ENCODE measurements around the gene RPS18.

RPS18 gene

GRCh38 chr6:33294086-33294823, 22.4 kb downstream of the RPS18 start:
- no peak for TF ChIP-seq CTCF (IDR thresholded peaks at IDR 0.05; ENCODE audit: low read depth, low read length)
- no peak overlapping the region for H3K4me3 ChIP-seq (ENCODE audit: low read depth, low read length)

- no peak for TF ChIP-seq CTCF (IDR thresholded peaks at IDR 0.05; ENCODE audit: low read depth, low read length)
- no peak overlapping the region for H3K4me3 ChIP-seq (ENCODE audit: low read depth, low read length)
Measured at GRCh38 chr6:33295621-33296369, 23.9 kb downstream of the RPS18 start.

DNA sequence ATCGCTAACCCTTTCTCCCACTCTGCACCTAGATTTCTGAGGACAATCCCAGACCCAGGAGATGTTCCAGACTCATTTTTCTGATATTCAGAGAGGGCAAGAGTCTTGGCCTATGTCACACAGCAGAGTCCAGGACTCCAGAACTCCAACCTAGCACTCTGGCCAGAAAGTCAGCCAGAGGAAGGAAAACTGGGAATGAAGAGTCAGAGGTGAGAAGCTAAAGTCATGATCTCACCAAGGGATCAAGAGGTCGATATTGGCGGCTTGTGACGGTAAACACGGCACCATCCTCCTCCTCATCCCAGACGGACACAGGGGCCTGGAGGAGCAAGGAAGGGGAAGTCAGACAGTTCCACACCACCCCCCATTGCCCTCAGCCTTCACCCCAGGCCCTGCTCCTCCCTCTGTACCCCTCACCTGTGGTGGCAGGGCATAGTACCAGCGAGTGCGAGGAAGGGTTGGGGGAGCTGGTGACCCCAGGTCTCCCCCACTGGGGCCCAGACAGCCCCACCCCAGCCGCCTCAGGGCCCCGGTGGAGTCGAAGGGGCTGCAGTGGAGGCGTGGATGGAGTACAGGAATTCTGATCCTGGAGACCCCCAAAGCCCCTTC, 25.0 kb downstream of the RPS18 start:
- no peak for TF ChIP-seq CTCF (IDR thresholded peaks at IDR 0.05; ENCODE audit: low read depth, low read length)

GRCh38 chr6:33297406-33297955, 25.6 kb downstream of the RPS18 start:
- TF ChIP-seq CTCF (IDR thresholded peaks at IDR 0.05; ENCODE audit: low read depth, low read length): no peak
- H3K4me3 ChIP-seq (ENCODE audit: low read depth, low read length): peak overlapping the region; percentile 83

More for the DNA sequence above, 25.0 kb downstream of the RPS18 start:
- H3K4me3 ChIP-seq (ENCODE audit: low read depth, low read length): no peak overlapping the region; the same call in 1 of the 2 replicates

GRCh38 chr6:33297956-33298772, 26.3 kb downstream of the RPS18 start:
- no peak for TF ChIP-seq CTCF (IDR thresholded peaks at IDR 0.05; ENCODE audit: low read depth, low read length)
- peak overlapping the region; percentile 83 for H3K4me3 ChIP-seq (ENCODE audit: low read depth, low read length)

GRCh38 chr6:33298773-33299236, 26.9 kb downstream of the RPS18 start, which contains the start of gene RGL2:
TSS of gene RGL2 (minus strand) at chr6:33298942. CDS start at chr6:33298610, 332 bp downstream.
- H3K4me3 ChIP-seq (ENCODE audit: low read depth, low read length): peak within 1 kb of the TSS; percentile 83
- TF ChIP-seq CTCF (IDR thresholded peaks at IDR 0.05; ENCODE audit: low read depth, low read length): no peak

Data from WI38 (cell line).